Stimulated activated CD8-positive, alpha-beta memory T cell treated with anti-CD3 and anti-CD28 coated beads, Interleukin-12 subunit alpha, Interleukin-12 subunit beta, amount 100 ng/mL, for 4 hours (primary cell): ENCODE data around the gene VRK2.
A peak's percentile ranks its signal among the peaks of the same experiment; 100 is the strongest.

Source experiments
- DNase-seq: peaks from one replicate; pipeline ENCODE4 v3.0.0-alpha.2; 2020; ENCODE audit warnings: low read depth

The VRK2 gene

GRCh38 chr2:58046585-58047372 is at the start of gene VRK2:
Gene VRK2 (plus strand): TSS chr2:58046806. CDS start chr2:58048832, 2,026 bp downstream.
- DNase-seq: peak; percentile 76

- no peak for DNase-seq
Measured at GRCh38 chr2:58006256-58006951, 40.2 kb upstream of the VRK2 start.

GRCh38 chr2:58006952-58007284 is 39.7 kb upstream of the VRK2 start:
- no peak for DNase-seq

GRCh38 chr2:58010599-58010998 is 36.0 kb upstream of the VRK2 start:
- DNase-seq: no peak

GRCh38 chr2:58019229-58019628 is 27.4 kb upstream of the VRK2 start:
- no peak for DNase-seq

GRCh38 chr2:58025150-58025933 is 21.3 kb upstream of the VRK2 start:
- DNase-seq: no peak

GRCh38 chr2:58027029-58027428 is 19.6 kb upstream of the VRK2 start:
- no peak for DNase-seq

GRCh38 chr2:58030771-58031170 is 15.8 kb upstream of the VRK2 start:
- DNase-seq: no peak

GRCh38 chr2:58032016-58032763 is 14.4 kb upstream of the VRK2 start:
- DNase-seq: no peak

GRCh38 chr2:58032764-58033080 is 13.9 kb upstream of the VRK2 start:
- DNase-seq: no peak

GRCh38 chr2:58033530-58033929 is 13.1 kb upstream of the VRK2 start:
- no peak for DNase-seq

- no peak for DNase-seq
Measured at GRCh38 chr2:58035352-58035751, 11.3 kb upstream of the VRK2 start.

- no peak for DNase-seq
Measured at GRCh38 chr2:58039170-58039611, 7.4 kb upstream of the VRK2 start.

GRCh38 chr2:58042486-58042970 is 4.1 kb upstream of the VRK2 start:
- no peak for DNase-seq

- DNase-seq: no peak
Measured at GRCh38 chr2:58044145-58044544, 2.5 kb upstream of the VRK2 start.

- DNase-seq: no peak
Measured at GRCh38 chr2:58045580-58046334, 849 bp upstream of the VRK2 start.

GRCh38 chr2:58046335-58046584 is 346 bp upstream of the VRK2 start:
- no peak for DNase-seq

- DNase-seq: no peak
Measured at GRCh38 chr2:58047373-58047935, 848 bp downstream of the VRK2 start.

- DNase-seq: no peak
Measured at GRCh38 chr2:58047961-58048360, 1.4 kb downstream of the VRK2 start.

- no peak for DNase-seq
Measured at GRCh38 chr2:58051445-58051844, 4.8 kb downstream of the VRK2 start.

GRCh38 chr2:58052978-58053377 is 6.4 kb downstream of the VRK2 start:
- no peak for DNase-seq
